GM13976 (cell line): ENCODE measurements around the gene DCTD.

ENCODE experiments used
- DNase-seq: peaks from one replicate; pipeline ENCODE4 v3.0.0; 2012; ENCODE audit warnings: low spot score
- CTCF ChIP-seq: IDR thresholded peaks from 2 replicates; pipeline ENCODE4 v1.5.1; 2012; ENCODE audit warnings: borderline replicate concordance, mild to moderate bottlenecking; ENCODE audit not compliant: insufficient read depth; ENCODE audit errors: extremely low read depth, missing control alignments, control extremely low read depth
- in situ Hi-C: fragments of 300-500 bp; cut with MboI; formaldehyde crosslinking; loops from one replicate; pipeline ENCODE4 v1.12.0; 2022; ENCODE audit warnings: low sequenced_read_pairs, mixed read lengths, inconsistent platforms; ENCODE audit not compliant: unreplicated experiment

Gene DCTD

GRCh38 chr4:182843808-182844325, 73.3 kb downstream of the DCTD start:
- no peak for DNase-seq
- in situ Hi-C loops = no loop called here
- no peak for TF ChIP-seq CTCF

- no peak for DNase-seq
- TF ChIP-seq CTCF = no peak
- in situ Hi-C loops = no loop called here
Observed at GRCh38 chr4:182842759-182843390, 74.3 kb downstream of the DCTD start.

GRCh38 chr4:182842104-182842600, 75.0 kb downstream of the DCTD start:
- DNase-seq = no peak
- in situ Hi-C loops = no loop called here
- no peak for TF ChIP-seq CTCF

GRCh38 chr4:182840108-182840507, 77.1 kb downstream of the DCTD start:
- in situ Hi-C loops = no loop called here
- no peak for TF ChIP-seq CTCF
- no peak for DNase-seq
